NCI-H187 (cell line): ENCODE measurements around the gene FBL.

Experiments used
- DNase-seq, 2 experiments: peaks; one replicate each; lab custom pipeline; 2025; lab: John Stamatoyannopoulos, UW

Gene FBL

DNA sequence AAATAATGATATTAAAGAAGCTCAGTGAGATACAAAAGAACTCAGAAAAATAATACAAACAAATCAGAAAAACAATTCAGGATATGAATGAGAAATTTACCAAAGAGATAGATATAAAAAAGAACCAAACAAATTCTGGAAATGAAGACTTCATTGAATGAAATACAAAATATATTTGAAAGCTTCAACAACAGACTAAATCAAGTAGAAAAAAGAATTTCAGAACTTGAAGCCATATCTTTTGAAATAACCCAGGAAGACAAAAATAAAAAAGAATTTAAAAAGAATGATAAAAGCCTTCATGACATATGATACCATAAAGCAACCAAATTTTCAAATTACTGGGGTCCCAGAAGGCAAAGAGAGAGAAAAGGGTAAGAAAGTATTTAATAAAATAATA lies 57.9 kb downstream of the FBL start:
- no peak for DNase-seq
